HepG2 (cell line): ENCODE data around the gene MAP3K19. TPM values are rescaled to one million over a fixed set of nuclear protein-coding genes. Genes with fewer than 3 reads are reported as not detected.

Experiments used
- CBX5 ChIP-seq: sonication (generic); formaldehyde crosslinking; IDR thresholded peaks from 2 replicates; pipeline ENCODE4 v1.4.0; 2020; ENCODE audit warnings: missing genetic modification reagents, borderline replicate concordance
- CEBPZ ChIP-seq: IDR thresholded peaks from 2 replicates; pipeline ENCODE4 v1.6.1; 2012; ENCODE audit warnings: low read length, improper control_type of control experiment
- DPF2 ChIP-seq: sonication (generic); formaldehyde crosslinking; IDR thresholded peaks from 2 replicates; pipeline ENCODE4 v1.4.0; 2020; ENCODE audit warnings: mild to moderate bottlenecking, low read depth, missing genetic modification reagents, borderline replicate concordance
- ERF ChIP-seq: IDR thresholded peaks from 2 replicates; pipeline ENCODE4 v1.6.1; 2018; ENCODE audit warnings: missing biosample characterization, missing genetic modification reagents
- FOXK2 ChIP-seq: fragments of 450-650 bp; IDR thresholded peaks from 2 replicates; pipeline ENCODE4 v1.6.1; 2016
- HMGA1 ChIP-seq: sonication (generic); formaldehyde crosslinking; conservative IDR thresholded peaks from 2 replicates; pipeline ENCODE4 v1.4.0; 2020; ENCODE audit warnings: missing genetic modification reagents
- MXI1 ChIP-seq: IDR thresholded peaks from 3 replicates; pipeline ENCODE4 v1.6.1; 2012; ENCODE audit warnings: low read depth, low read length, inconsistent platforms, borderline replicate concordance
- PHF8 ChIP-seq: sonication (generic); formaldehyde crosslinking; IDR thresholded peaks from 2 replicates; pipeline ENCODE4 v1.5.0; 2020; ENCODE audit warnings: missing genetic modification reagents
- SNRNP70 ChIP-seq: fragments of 200-400 bp; formaldehyde crosslinking; IDR thresholded peaks from 2 replicates; pipeline ENCODE4 v1.6.1; 2017; ENCODE audit warnings: mild to moderate bottlenecking, low read depth, low read length, moderate library complexity
- SOX6 ChIP-seq, 2 experiments: fragments of 450-650 bp in 1 of 2; sonication (generic) in 1 of 2; formaldehyde crosslinking in 1 of 2; IDR thresholded peaks; 2 replicates each; pipeline versions ENCODE4 v1.4.0 to v1.6.1; 2017 to 2020; ENCODE audit warnings: antibody characterized with exemption in 1 of 2, mild to moderate bottlenecking in 1 of 2, missing genetic modification reagents in 1 of 2
- ZHX2 ChIP-seq, 2 experiments: sonication (generic) in 1 of 2; formaldehyde crosslinking in 1 of 2; IDR thresholded peaks; 2 replicates each; pipeline versions ENCODE4 v1.6.1 to v1.9.0; 2014 to 2022; ENCODE audit warnings: antibody characterized with exemption in 1 of 2, borderline replicate concordance in 1 of 2, inconsistent platforms in 1 of 2, low read depth in 1 of 2, missing genetic modification reagents in 1 of 2
- ZNF501 ChIP-seq: sonication (generic); formaldehyde crosslinking; IDR thresholded peaks from 2 replicates; pipeline ENCODE4 v1.5.1; 2020; ENCODE audit warnings: mild to moderate bottlenecking, moderate library complexity, missing genetic modification reagents
- ZNF513 ChIP-seq: sonication (generic); formaldehyde crosslinking; conservative IDR thresholded peaks from 2 replicates; pipeline ENCODE4 v1.5.0; 2020; ENCODE audit warnings: missing genetic modification reagents
- ZNF616 ChIP-seq: sonication (generic); formaldehyde crosslinking; IDR thresholded peaks from 2 replicates; pipeline ENCODE4 v1.5.0; 2020; ENCODE audit warnings: low read depth, mild to moderate bottlenecking, missing genetic modification reagents
- ZNF790 ChIP-seq: sonication (generic); formaldehyde crosslinking; IDR thresholded peaks from 2 replicates; pipeline ENCODE4 v1.8.0; 2022; ENCODE audit warnings: missing genetic modification reagents, mild to moderate bottlenecking, borderline replicate concordance
- polyA plus RNA-seq, 8 experiments: library from polyadenylated mRNA; depleted of rRNA in 3 of 8; stranded (reverse) in 7 of 8; unstranded in 1 of 8; fragments of >200 nt; fragmentation: Illumina TruSeq in 4 of 8; extraction: Trizol in 4 of 8; gene quantifications; 2 replicates each; pipeline versions ENCODE4 v1.2.1 to v1.2.3, GENCODE V29; 2011 to 2016; ENCODE audit warnings: low read depth in 4 of 8, missing spikeins in 1 of 8, mixed read lengths in 1 of 8; ENCODE audit not compliant: insufficient read depth in 1 of 8
- total RNA-seq, 5 experiments: library from RNA; depleted of rRNA; stranded (reverse); fragments of >200 nt; fragmentation: Illumina TruSeq; extraction: Trizol; gene quantifications; 2 replicates each; pipeline ENCODE4 v1.2.3, GENCODE V29; 2016; ENCODE audit warnings: low read depth in 1 of 5
- TF ChIP-seq, protein P1 (sequence below): sonication (generic); formaldehyde crosslinking; IDR thresholded peaks from 2 replicates; pipeline ENCODE4 v1.8.0; 2022; ENCODE audit warnings: missing genetic modification reagents, mild to moderate bottlenecking, inconsistent platforms, borderline replicate concordance

MAP3K19 gene
- total and polyA plus RNA-seq, 2 of the 13 experiments (the other 11 are each of a cell fraction or from before 2014, with no cell fraction given): not detected

DNA sequence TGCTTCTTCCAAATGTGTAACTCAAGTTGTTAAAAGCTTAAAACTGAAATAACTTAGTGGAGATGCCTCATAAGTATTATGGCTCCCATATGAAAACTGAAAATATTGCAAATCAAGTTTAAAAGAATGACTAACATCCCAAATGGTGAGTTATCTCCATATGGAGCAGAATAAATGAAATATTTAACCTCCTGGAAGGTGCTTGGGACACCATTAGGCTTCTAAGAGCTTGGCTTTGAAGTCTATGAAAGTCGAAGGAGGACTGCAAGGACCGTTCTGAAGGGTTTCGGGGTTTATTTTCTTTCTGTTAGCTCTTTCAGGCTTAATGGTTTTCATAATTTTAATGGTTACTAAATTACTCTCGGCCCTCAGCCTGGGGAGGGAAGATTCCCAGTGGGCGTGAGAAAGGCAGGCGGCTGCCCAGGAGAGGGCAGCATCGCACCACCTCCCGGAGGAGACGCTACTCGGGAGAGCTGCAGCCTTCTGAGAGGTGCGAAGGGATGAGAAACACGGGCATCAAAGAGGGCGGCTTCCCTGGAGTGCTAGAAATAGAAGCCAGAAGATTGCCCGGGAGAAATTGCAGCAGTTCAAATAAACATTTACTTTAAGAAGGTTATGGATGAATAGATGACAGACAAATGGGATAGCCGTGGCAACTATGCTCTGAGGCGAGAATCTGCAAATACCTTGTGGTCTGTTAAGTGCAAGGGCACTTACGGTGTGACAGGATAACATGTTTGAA lies 43.1 kb downstream of the MAP3K19 start (continued):
- TF ChIP-seq CEBPZ (no peak), ZNF501 (CRISPR knock-in tag) (peak; percentile 92), ERF (CRISPR knock-in tag) (peak; percentile 70), MXI1 (peak; percentile 32; the same call in 1 of the 3 replicates), CBX5 (CRISPR knock-in tag) (no peak), ZNF616 (CRISPR knock-in tag) (no peak), HMGA1 (CRISPR knock-in tag) (no peak), DPF2 (CRISPR knock-in tag) (no peak), ZNF790 (CRISPR knock-in tag) (no peak), PHF8 (CRISPR knock-in tag) (no peak), SNRNP70 (no peak), SOX6 (IDR thresholded peaks at IDR 0.05) (no peak), SOX6 (CRISPR knock-in tag; IDR thresholded peaks at IDR 0.05) (peak; percentile 29; the same call in 1 of the 2 replicates), ZNF513 (no peak), FOXK2 (no peak), ZHX2 (IDR thresholded peaks at IDR 0.05; ENCODE audit: low read depth) (no peak), ZHX2 (CRISPR knock-in tag; IDR thresholded peaks at IDR 0.05; ENCODE audit: borderline replicate concordance) (no peak)
- TF ChIP-seq, protein P1, sequence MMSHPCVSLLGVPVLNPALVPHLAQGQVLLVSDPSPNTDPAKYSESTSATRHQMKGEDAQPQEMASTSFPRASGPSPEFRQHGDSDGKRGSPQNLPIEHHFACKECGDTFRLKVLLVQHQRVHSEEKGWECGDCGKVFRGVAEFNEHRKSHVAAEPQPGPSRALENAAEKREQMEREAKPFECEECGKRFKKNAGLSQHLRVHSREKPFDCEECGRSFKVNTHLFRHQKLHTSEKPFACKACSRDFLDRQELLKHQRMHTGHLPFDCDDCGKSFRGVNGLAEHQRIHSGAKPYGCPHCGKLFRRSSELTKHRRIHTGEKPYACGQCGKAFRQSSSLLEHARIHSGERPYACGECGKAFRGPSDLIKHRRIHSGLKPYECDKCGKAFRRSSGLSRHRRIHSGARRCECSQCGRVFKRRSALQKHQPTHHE (CRISPR knock-in tag): no peak
